AG09309 (cell line): ENCODE measurements around the gene ATP5ME.
"Not testable (repeated sequence)": the region's sequence is repeated elsewhere in the genome, so short reads cannot be mapped to it uniquely, and the experiment has no call there.

Experiments
- DNase-seq: peaks from one replicate; pipeline ENCODE4 v3.0.0-alpha.2; 2010; ENCODE audit warnings: low read depth
- H3K4me3 ChIP-seq: 2 replicates; pipeline ENCODE4 v1.5.1; 2011; ENCODE audit warnings: mild to moderate bottlenecking, low read depth, low read length, moderate library complexity; ENCODE audit not compliant: control insufficient read depth
- CTCF ChIP-seq: IDR thresholded peaks from 2 replicates; pipeline ENCODE4 v1.5.1; 2011; ENCODE audit warnings: mild to moderate bottlenecking, low read depth, low read length, inconsistent platforms; ENCODE audit not compliant: insufficient read depth, control insufficient read depth; ENCODE audit errors: missing control alignments

Gene ATP5ME

GRCh38 chr4:647481-647880, 26.6 kb downstream of the ATP5ME start:
- TF ChIP-seq CTCF: no peak
- DNase-seq: no peak
- no peak overlapping the region for H3K4me3 ChIP-seq

GRCh38 chr4:646460-646859, 27.6 kb downstream of the ATP5ME start:
- DNase-seq: no peak
- TF ChIP-seq CTCF: no peak
- no peak overlapping the region for H3K4me3 ChIP-seq

GRCh38 chr4:642366-642765, 31.7 kb downstream of the ATP5ME start:
- not testable (repeated sequence) for DNase-seq, H3K4me3 ChIP-seq

- no peak overlapping the region for H3K4me3 ChIP-seq
- TF ChIP-seq CTCF: no peak
- DNase-seq: no peak
These were observed 36.4 kb downstream of the ATP5ME start for GRCh38 chr4:637536-638280.

GRCh38 chr4:636628-637159, 37.4 kb downstream of the ATP5ME start:
- DNase-seq: no peak
- H3K4me3 ChIP-seq: no peak overlapping the region
- no peak for TF ChIP-seq CTCF

GRCh38 chr4:635851-636627, 38.0 kb downstream of the ATP5ME start:
- no peak for TF ChIP-seq CTCF
- H3K4me3 ChIP-seq: no peak overlapping the region
- no peak for DNase-seq

GRCh38 chr4:635066-635835, 38.8 kb downstream of the ATP5ME start:
- not testable (repeated sequence) for DNase-seq, H3K4me3 ChIP-seq
